Suprapubic skin (tissue), 4 donors: ENCODE data around the gene DBP. TPM values are rescaled to one million over a fixed set of nuclear protein-coding genes. Genes with fewer than 3 reads are reported as not detected.

Source experiments
- DNase-seq, 2 donors: peaks; one replicate each; pipeline ENCODE4 v3.0.0-alpha.2; 2019; ENCODE audit warnings: low spot score in 2 of 2
- H3K27ac ChIP-seq: fragments of 200-600 bp; sonication (generic); one replicate; pipeline ENCODE4 v1.5.1; 2019
- H3K27me3 ChIP-seq: fragments of 200-600 bp; sonication (generic); one replicate; pipeline ENCODE4 v1.5.1; 2019
- H3K36me3 ChIP-seq: fragments of 200-600 bp; sonication (generic); one replicate; pipeline ENCODE4 v1.5.1; 2019
- H3K4me1 ChIP-seq: fragments of 200-600 bp; sonication (generic); one replicate; pipeline ENCODE4 v1.5.1; 2019
- H3K4me3 ChIP-seq: fragments of 200-600 bp; sonication (generic); one replicate; pipeline ENCODE4 v1.5.1; 2019; ENCODE audit warnings: mild to moderate bottlenecking
- H3K9me3 ChIP-seq: fragments of 200-600 bp; sonication (generic); one replicate; pipeline ENCODE4 v1.5.1; 2019
- CTCF ChIP-seq, 2 donors: fragments of 200-600 bp in 1 of 2; fragments of 450-650 bp in 1 of 2; sonication (generic) in 1 of 2; IDR thresholded peaks; one replicate each; pipeline ENCODE4 v1.5.1; 2016 to 2019; ENCODE audit warnings: antibody characterized with exemption in 2 of 2, mild to moderate bottlenecking in 1 of 2, moderate library complexity in 1 of 2
- EP300 ChIP-seq: sonication (generic); formaldehyde crosslinking; IDR thresholded peaks from one replicate; pipeline ENCODE4 v1.6.1; 2017; ENCODE audit warnings: antibody characterized with exemption
- POLR2A ChIP-seq, 2 donors: fragments of 450-650 bp; IDR thresholded peaks; one replicate each; pipeline ENCODE4 v1.6.1; 2017; ENCODE audit warnings: antibody characterized with exemption in 2 of 2, mild to moderate bottlenecking in 2 of 2, moderate library complexity in 2 of 2
- POLR2AphosphoS5 ChIP-seq, 3 donors: sonication (generic); formaldehyde crosslinking; IDR thresholded peaks; one replicate each; pipeline ENCODE4 v1.6.1; 2017; ENCODE audit warnings: antibody characterized with exemption in 3 of 3
- WGBS: methylation state at CpG from one replicate; pipeline ENCODE4 v1.1.5; 2018; 5-methylcytosine and 5-hydroxymethylcytosine counted together
- total RNA-seq, 4 donors: library from RNA; depleted of rRNA; stranded (reverse); fragments of >200 nt; gene quantifications; one replicate each; pipeline ENCODE4 v1.1.0, GENCODE V29; 2016

Gene DBP
- total RNA-seq, 4 donors from 2014 or later: 11.2 to 22.3 (median 17.8) TPM

- no peaks in the 10 kb centered on the region for H3K27me3 ChIP-seq
These were observed 48.3 kb downstream of the DBP start for GRCh38 chr19:48588670-48589401.

DNA sequence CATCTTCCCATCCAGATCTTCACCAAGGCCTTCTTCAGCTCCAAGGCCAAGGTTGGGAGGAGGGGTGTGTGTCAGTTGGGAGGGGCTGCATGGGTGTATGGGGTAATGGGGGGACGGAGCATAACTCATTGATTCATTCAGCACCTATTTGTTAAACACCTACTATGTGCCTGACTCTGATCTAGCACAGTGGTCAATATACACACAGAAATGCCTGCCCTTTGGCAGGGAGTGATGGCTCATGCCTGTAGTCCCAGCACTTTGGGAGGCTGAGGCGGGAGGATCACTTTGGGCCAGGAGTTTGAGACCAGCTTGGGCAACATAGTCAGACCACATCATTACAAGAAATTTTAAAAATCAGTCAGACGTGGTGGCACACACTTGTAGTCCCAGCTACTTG is 49.8 kb downstream of the DBP start:
- Histone ChIP-seq H3K9me3 (no peaks in the 10 kb centered on the region), H3K27ac (no peak overlapping the region), H3K4me3 (no peak overlapping the region), H3K27me3 (no peaks in the 10 kb centered on the region), H3K4me1 (peaks cover 22% of the 10 kb centered on the region), H3K36me3 (no peaks in the 10 kb centered on the region)
- WGBS: 90% methylated on average over 3 of the region's 3 CpGs
- TF ChIP-seq POLR2A (IDR thresholded peaks at IDR 0.05): no peak
- TF ChIP-seq POLR2AphosphoS5 (IDR thresholded peaks at IDR 0.05): no peak
- TF ChIP-seq EP300: no peak
- no peak for TF ChIP-seq CTCF (IDR thresholded peaks at IDR 0.05)
- no peak for DNase-seq

More at GRCh38 chr19:48588670-48589401, 48.3 kb downstream of the DBP start:
- Histone ChIP-seq H3K27ac (no peak overlapping the region), H3K36me3 (no peaks in the 10 kb centered on the region), H3K4me3 (peak overlapping the region; percentile 39), H3K9me3 (no peaks in the 10 kb centered on the region), H3K4me1 (peaks cover 22% of the 10 kb centered on the region)
- DNase-seq: peak; percentile 95
- 7% methylated on average over 30 of the region's 36 CpGs for WGBS
- peak; percentile 88 to 93 for TF ChIP-seq CTCF (IDR thresholded peaks at IDR 0.05)
- TF ChIP-seq POLR2AphosphoS5 (IDR thresholded peaks at IDR 0.05): no peak
- TF ChIP-seq EP300: no peak
- no peak for TF ChIP-seq POLR2A (IDR thresholded peaks at IDR 0.05)

DNA sequence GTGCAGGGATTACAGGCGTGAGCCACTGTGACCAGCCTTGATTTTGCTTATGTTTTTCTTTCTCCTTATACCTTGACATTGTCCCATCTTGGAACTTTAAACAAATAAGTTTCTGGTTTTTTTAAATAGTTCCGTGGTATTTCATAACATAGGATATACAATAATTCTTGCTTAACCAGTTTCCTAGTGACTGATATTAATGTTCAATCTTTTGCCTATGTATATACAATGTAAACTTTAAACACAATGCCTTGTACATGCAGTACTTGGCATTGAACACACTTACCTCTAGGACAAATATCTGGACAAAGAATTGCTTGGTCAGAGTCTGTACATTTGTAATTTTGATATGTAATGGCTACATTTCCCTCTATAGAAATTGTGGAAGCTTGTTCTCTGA is 55.0 kb downstream of the DBP start:
- Histone ChIP-seq H3K9me3 (no peaks in the 10 kb centered on the region), H3K27ac (no peak overlapping the region), H3K4me3 (no peak overlapping the region), H3K36me3 (no peaks in the 10 kb centered on the region), H3K4me1 (peaks cover 10% of the 10 kb centered on the region), H3K27me3 (no peaks in the 10 kb centered on the region)
- TF ChIP-seq CTCF (IDR thresholded peaks at IDR 0.05) (no peak), EP300 (no peak), POLR2AphosphoS5 (IDR thresholded peaks at IDR 0.05) (no peak), POLR2A (IDR thresholded peaks at IDR 0.05) (no peak)
- WGBS: 63% methylated on average over 2 of the region's 2 CpGs
- DNase-seq: no peak

Other genes with a start within 250 kb of the DBP start
- 10 to 100 TPM; 77.3 to 94.1 (median 87.7) TPM for gene KDELR1, start 245.8 kb downstream of the DBP start, total RNA-seq
- 1 to 10 TPM in 2 of 4 donors, under 1 TPM in 2; 0.38 to 1.4 (median 0.94) TPM for gene GRIN2D, start 243.7 kb downstream of the DBP start, total RNA-seq
- 10 to 100 TPM; 24.5 to 53.4 (median 40.1) TPM for gene GRWD1, start 191.4 kb downstream of the DBP start, total RNA-seq
- gene KCNJ14, start 181.8 kb downstream of the DBP start, total RNA-seq: 1 to 10 TPM; 4.2 to 4.7 (median 4.6) TPM
- 10 to 100 TPM; 54.9 to 86.5 (median 63.2) TPM for gene CYTH2, start 168.0 kb downstream of the DBP start, total RNA-seq
- 1 to 10 TPM; 1.3 to 3.5 (median 1.6) TPM for gene LMTK3, start 125.5 kb downstream of the DBP start, total RNA-seq
- 100 to 1,000 TPM in 2 of 4 donors, 10 to 100 TPM in 2; 26.0 to 162 (median 122) TPM for gene SULT2B1, start 85.2 kb downstream of the DBP start, total RNA-seq
- gene SPACA4, start 30.6 kb downstream of the DBP start, total RNA-seq: 1 to 10 TPM; 2.1 to 3.6 (median 2.8) TPM
- 1 to 10 TPM in 2 of 4 donors, under 1 TPM in 2; 0.87 to 5.1 (median 1.1) TPM for gene FAM83E, start 22.3 kb downstream of the DBP start, total RNA-seq
- 1,000 to 10,000 TPM; 2,067 to 3,423 (median 3,271) TPM for gene RPL18, start 18.2 kb downstream of the DBP start, total RNA-seq
- 1 to 10 TPM; 3.9 to 9.9 (median 5.6) TPM for gene SPHK2, start 17.9 kb downstream of the DBP start, total RNA-seq
- 10 to 100 TPM in 2 of 4 donors, 1 to 10 TPM in 2; 8.8 to 11.0 (median 9.7) TPM for gene CA11, start 8.8 kb upstream of the DBP start, total RNA-seq
- gene NTN5, start 35.6 kb upstream of the DBP start, total RNA-seq: 1 to 10 TPM in 2 of 4 donors, under 1 TPM in 2; 0.64 to 2.2 (median 1.3) TPM
- gene FUT2, start 58.6 kb upstream of the DBP start, total RNA-seq: 10 to 100 TPM in 1 of 4 donors, 1 to 10 TPM in 3; 2.1 to 17.4 (median 4.9) TPM
- 1 to 10 TPM in 3 of 4 donors, under 1 TPM in 1; 0.57 to 1.6 (median 1.5) TPM for gene MAMSTR, start 82.3 kb upstream of the DBP start, total RNA-seq
- 10 to 100 TPM in 1 of 4 donors, 1 to 10 TPM in 3; 5.1 to 16.1 (median 6.5) TPM for gene RASIP1, start 103.2 kb upstream of the DBP start, total RNA-seq
- gene IZUMO1, start 109.5 kb upstream of the DBP start, total RNA-seq: under 1 TPM in 2 of 4 donors, not detected in 2; 0.40 to 0.45 TPM
- gene FUT1, start 115.3 kb upstream of the DBP start, total RNA-seq: 1 to 10 TPM; 1.2 to 3.9 (median 2.6) TPM
- gene FGF21, start 118.1 kb upstream of the DBP start, total RNA-seq: not detected
- 10 to 100 TPM; 33.5 to 50.6 (median 38.1) TPM for gene BCAT2, start 173.7 kb upstream of the DBP start, total RNA-seq
- gene HSD17B14, start 199.1 kb upstream of the DBP start, total RNA-seq: 1 to 10 TPM; 2.5 to 3.4 (median 3.1) TPM
- 1 to 10 TPM; 2.8 to 5.1 (median 5.0) TPM for gene PLEKHA4, start 231.2 kb upstream of the DBP start, total RNA-seq
- gene PPP1R15A, start 235.0 kb upstream of the DBP start, total RNA-seq: 100 to 1,000 TPM; 135 to 191 (median 144) TPM